HK-2 (cell line): Measurements from ENCODE around the gene COQ8A.
"Not testable (repeated sequence)": the region's sequence is repeated elsewhere in the genome, so short reads cannot be mapped to it uniquely, and the experiment has no call there.

Experiments used
- DNase-seq: peaks from one replicate; pipeline ENCODE4 v3.0.0-alpha.2; 2018; ENCODE audit not compliant: unreplicated experiment

Gene COQ8A

GRCh38 chr1:226921504-226921903 lies 18.6 kb upstream of the COQ8A start:
- no peak for DNase-seq

- not testable (repeated sequence) for DNase-seq
These were observed 10.6 kb upstream of the COQ8A start for GRCh38 chr1:226929260-226930111.

GRCh38 chr1:226934483-226935237 lies 5.4 kb upstream of the COQ8A start:
- no peak for DNase-seq

- no peak for DNase-seq
These were observed 2.0 kb upstream of the COQ8A start for GRCh38 chr1:226937940-226938725.

- DNase-seq = peak; percentile 9
These were observed 1.1 kb upstream of the COQ8A start for GRCh38 chr1:226938903-226939437.

- no peak for DNase-seq
These were observed 561 bp upstream of the COQ8A start for GRCh38 chr1:226939438-226940028.

GRCh38 chr1:226940806-226941067 lies 643 bp downstream of the COQ8A start:
- DNase-seq = no peak

GRCh38 chr1:226942392-226942791 lies 2.3 kb downstream of the COQ8A start:
- no peak for DNase-seq

- no peak for DNase-seq
These were observed 3.1 kb downstream of the COQ8A start for GRCh38 chr1:226943156-226943555.

- DNase-seq = no peak
These were observed 3.8 kb downstream of the COQ8A start for GRCh38 chr1:226943927-226944326.

GRCh38 chr1:226945106-226945857 lies 5.2 kb downstream of the COQ8A start:
- DNase-seq = no peak

- no peak for DNase-seq
These were observed 5.8 kb downstream of the COQ8A start for GRCh38 chr1:226945858-226946245.

GRCh38 chr1:226946285-226946684 lies 6.2 kb downstream of the COQ8A start:
- no peak for DNase-seq

- no peak for DNase-seq
These were observed 6.7 kb downstream of the COQ8A start for GRCh38 chr1:226946841-226947240.

- DNase-seq = no peak
These were observed 8.0 kb downstream of the COQ8A start for GRCh38 chr1:226948051-226948450.

GRCh38 chr1:226948480-226948879 lies 8.4 kb downstream of the COQ8A start:
- no peak for DNase-seq

GRCh38 chr1:226948996-226949395 lies 8.9 kb downstream of the COQ8A start:
- no peak for DNase-seq

- DNase-seq = no peak
These were observed 9.3 kb downstream of the COQ8A start for GRCh38 chr1:226949401-226949800.

GRCh38 chr1:226950316-226950715 lies 10.2 kb downstream of the COQ8A start:
- DNase-seq = no peak

GRCh38 chr1:226950871-226951270 lies 10.8 kb downstream of the COQ8A start:
- no peak for DNase-seq
